Retinal pigment epithelial cell (primary cell): ENCODE data around the gene F2RL2.
"Not testable (repeated sequence)": the region's sequence is repeated elsewhere in the genome, so short reads cannot be mapped to it uniquely, and the experiment has no call there.

Source experiments
- DNase-seq: peaks from one replicate; pipeline ENCODE4 v3.0.0-alpha.2; 2010; ENCODE audit warnings: low read depth
- H3K4me3 ChIP-seq: 2 replicates; pipeline ENCODE4 v1.5.1; 2011; ENCODE audit warnings: mild to moderate bottlenecking, low read length, control low read depth, moderate library complexity
- CTCF ChIP-seq: conservative IDR thresholded peaks from 2 replicates; pipeline ENCODE4 v1.5.1; 2011; ENCODE audit warnings: low read depth, low read length, control low read depth, inconsistent platforms

Gene F2RL2

GRCh38 chr5:76612942-76613341 is 10.3 kb downstream of the F2RL2 start:
- no peak for DNase-seq
- no peak for TF ChIP-seq CTCF
- no peak overlapping the region for H3K4me3 ChIP-seq

- H3K4me3 ChIP-seq, result no peak overlapping the region
- DNase-seq, result no peak
- TF ChIP-seq CTCF, result no peak
Observed at GRCh38 chr5:76610196-76610595, 13.0 kb downstream of the F2RL2 start.

GRCh38 chr5:76608833-76609232 is 14.4 kb downstream of the F2RL2 start:
- peak; percentile 24 for DNase-seq
- no peak for TF ChIP-seq CTCF
- H3K4me3 ChIP-seq, result no peak overlapping the region

- TF ChIP-seq CTCF, result no peak
- no peak for DNase-seq
- no peak overlapping the region for H3K4me3 ChIP-seq
Observed at GRCh38 chr5:76607353-76607871, 15.8 kb downstream of the F2RL2 start.

GRCh38 chr5:76606701-76607100 is 16.5 kb downstream of the F2RL2 start:
- no peak overlapping the region for H3K4me3 ChIP-seq
- TF ChIP-seq CTCF, result no peak

GRCh38 chr5:76604838-76605237 is 18.4 kb downstream of the F2RL2 start:
- TF ChIP-seq CTCF, result no peak
- no peak overlapping the region for H3K4me3 ChIP-seq
- DNase-seq, result no peak

More at GRCh38 chr5:76606701-76607100, 16.5 kb downstream of the F2RL2 start:
- no peak for DNase-seq

- DNase-seq, H3K4me3 ChIP-seq: not testable (repeated sequence)
Observed at GRCh38 chr5:76603991-76604390, 19.2 kb downstream of the F2RL2 start.
